ENCODE data around the gene ZBTB40. TPM values are rescaled to one million over a fixed set of nuclear protein-coding genes. Genes with fewer than 3 reads are reported as not detected.
A peak's percentile ranks its signal among the peaks of the same experiment; 100 is the strongest.

The ZBTB40 gene
- total RNA-seq, 1 experiment from 2014 or later, result 20.4 TPM

- H3K27ac Mint-ChIP-seq (ENCODE audit: unreplicated experiment), result no peak overlapping the region
- DNase-seq, result no peak
- intact Hi-C loops (cut with micrococcal nuclease; ENCODE audit: unreplicated experiment), result no loop called here
- H3K9me3 ChIP-seq, result no peaks in the 10 kb centered on the region
- no peaks in the 10 kb centered on the region for H3K27me3 ChIP-seq (replicated peaks; ENCODE audit: control insufficient read depth, insufficient read depth, low read length)
- no peak overlapping the region for H3K4me3 ChIP-seq (ENCODE audit: low read depth, low read length)
- POLR2A ChIA-PET, result no interaction called here
- no peak for TF ChIP-seq CTCF (IDR thresholded peaks at IDR 0.05; ENCODE audit: insufficient read depth in 1 of 2, low read depth in 1 of 2, low read length in 1 of 2, severe bottlenecking in 1 of 2, unreplicated experiment in 1 of 2)
- no peak overlapping the region for H3K4me3 Mint-ChIP-seq (ENCODE audit: unreplicated experiment)
- peaks cover 7% of the 10 kb centered on the region for H3K4me1 Mint-ChIP-seq (ENCODE audit: low read depth, unreplicated experiment)
- no peaks in the 10 kb centered on the region for H3K9me3 Mint-ChIP-seq (ENCODE audit: unreplicated experiment)
- H3K27me3 Mint-ChIP-seq (ENCODE audit: insufficient read depth, unreplicated experiment), result no peaks in the 10 kb centered on the region
- no peaks in the 10 kb centered on the region for H3K36me3 ChIP-seq (ENCODE audit: control insufficient read depth, insufficient read depth, low read length)
- no peaks in the 10 kb centered on the region for H3K4me1 ChIP-seq
- no peaks in the 10 kb centered on the region for H3K36me3 Mint-ChIP-seq (ENCODE audit: insufficient read depth, unreplicated experiment)
- no TSS peak for BruUV-seq (replicated peaks)
- CTCF ChIA-PET, result interaction anchor here (0.6 to 0.7 kb wide), 2 partner anchors 145 to 300 kb away, joined by 3 read pairs; no protein-coding TSS in a partner anchor
Observed at GRCh38 chr1:22404486-22404885, 47.2 kb upstream of the ZBTB40 start.

GRCh38 chr1:22406722-22407495 is 44.7 kb upstream of the ZBTB40 start:
- Mint-ChIP-seq H3K36me3 (ENCODE audit: insufficient read depth, unreplicated experiment) (no peaks in the 10 kb centered on the region), H3K27me3 (ENCODE audit: insufficient read depth, unreplicated experiment) (no peaks in the 10 kb centered on the region), H3K9me3 (ENCODE audit: unreplicated experiment) (peaks cover 9% of the 10 kb centered on the region), H3K4me1 (ENCODE audit: low read depth, unreplicated experiment) (peaks cover 18% of the 10 kb centered on the region), H3K27ac (ENCODE audit: unreplicated experiment) (peak overlapping the region; percentile 27), H3K4me3 (ENCODE audit: unreplicated experiment) (no peak overlapping the region)
- intact Hi-C loops (cut with micrococcal nuclease; ENCODE audit: unreplicated experiment), result no loop called here
- Histone ChIP-seq H3K4me3 (ENCODE audit: low read depth, low read length) (no peak overlapping the region), H3K4me1 (peaks cover 2% of the 10 kb centered on the region), H3K27me3 (replicated peaks; ENCODE audit: control insufficient read depth, insufficient read depth, low read length) (no peaks in the 10 kb centered on the region), H3K36me3 (ENCODE audit: control insufficient read depth, insufficient read depth, low read length) (no peaks in the 10 kb centered on the region), H3K9me3 (no peaks in the 10 kb centered on the region)
- TF ChIP-seq CTCF (IDR thresholded peaks at IDR 0.05; ENCODE audit: insufficient read depth in 1 of 2, low read depth in 1 of 2, low read length in 1 of 2, severe bottlenecking in 1 of 2, unreplicated experiment in 1 of 2), result no peak
- no peak for DNase-seq
- ChIA-PET CTCF (no interaction called here), POLR2A (interaction anchor here (0.6 kb wide), 1 partner anchor 12 kb away, joined by 3 read pairs; no protein-coding TSS in a partner anchor)
- BruUV-seq (replicated peaks), result no TSS peak

- Histone ChIP-seq H3K4me1 (peaks cover 11% of the 10 kb centered on the region), H3K27me3 (replicated peaks; ENCODE audit: control insufficient read depth, insufficient read depth, low read length) (no peaks in the 10 kb centered on the region), H3K9me3 (no peaks in the 10 kb centered on the region), H3K36me3 (ENCODE audit: control insufficient read depth, insufficient read depth, low read length) (no peaks in the 10 kb centered on the region), H3K4me3 (ENCODE audit: low read depth, low read length) (no peak overlapping the region)
- H3K4me3 Mint-ChIP-seq (ENCODE audit: unreplicated experiment), result no peak overlapping the region
- ChIA-PET POLR2A (no interaction called here), CTCF (no interaction called here)
- no peaks in the 10 kb centered on the region for H3K36me3 Mint-ChIP-seq (ENCODE audit: insufficient read depth, unreplicated experiment)
- intact Hi-C loops (cut with micrococcal nuclease; ENCODE audit: unreplicated experiment), result no loop called here
- BruUV-seq (replicated peaks), result no TSS peak
- H3K27ac Mint-ChIP-seq (ENCODE audit: unreplicated experiment), result peak overlapping the region; percentile 53
- H3K4me1 Mint-ChIP-seq (ENCODE audit: low read depth, unreplicated experiment), result peaks cover 27% of the 10 kb centered on the region
- DNase-seq, result no peak
- TF ChIP-seq CTCF (IDR thresholded peaks at IDR 0.05; ENCODE audit: insufficient read depth in 1 of 2, low read depth in 1 of 2, low read length in 1 of 2, severe bottlenecking in 1 of 2, unreplicated experiment in 1 of 2), result no peak
- H3K9me3 Mint-ChIP-seq (ENCODE audit: unreplicated experiment), result peaks cover 9% of the 10 kb centered on the region
- H3K27me3 Mint-ChIP-seq (ENCODE audit: insufficient read depth, unreplicated experiment), result no peaks in the 10 kb centered on the region
Observed at GRCh38 chr1:22408230-22408629, 43.4 kb upstream of the ZBTB40 start.
